WI38 (cell line): ENCODE data around the gene SEM1.

Experiments used
- H3K4me3 ChIP-seq: 2 replicates; pipeline ENCODE4 v1.5.1; 2011; ENCODE audit warnings: low read depth, mild to moderate bottlenecking, control low read depth, low read length
- CTCF ChIP-seq: IDR thresholded peaks from 2 replicates; pipeline ENCODE4 v1.5.1; 2012; ENCODE audit warnings: low read depth, mild to moderate bottlenecking, control low read depth, low read length

SEM1 gene

GRCh38 chr7:96718107-96719003 lies 8.7 kb upstream of the SEM1 start:
- no peak for TF ChIP-seq CTCF
- no peak overlapping the region for H3K4me3 ChIP-seq

GRCh38 chr7:96713037-96713436 lies 3.4 kb upstream of the SEM1 start:
- H3K4me3 ChIP-seq: no peak overlapping the region
- TF ChIP-seq CTCF: no peak

DNA sequence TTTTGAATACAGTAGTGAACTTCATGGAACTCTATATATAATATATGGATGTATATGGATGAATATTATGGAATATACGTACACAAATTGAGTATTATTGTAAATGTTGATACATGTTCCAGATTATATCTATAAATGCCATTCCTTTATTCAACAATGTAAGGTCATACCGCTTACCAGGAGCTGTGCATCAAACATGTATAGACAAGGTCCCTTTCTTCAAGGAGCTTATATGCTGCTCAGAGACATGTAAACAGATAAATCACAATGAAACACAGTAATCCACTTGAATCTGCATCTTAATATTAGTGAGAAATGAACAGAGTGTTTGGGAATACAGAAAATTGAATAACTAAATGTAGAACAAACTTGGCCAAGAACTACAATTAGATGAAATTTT lies 898 bp upstream of the SEM1 start:
- no peak for TF ChIP-seq CTCF
- no peak overlapping the region for H3K4me3 ChIP-seq

DNA sequence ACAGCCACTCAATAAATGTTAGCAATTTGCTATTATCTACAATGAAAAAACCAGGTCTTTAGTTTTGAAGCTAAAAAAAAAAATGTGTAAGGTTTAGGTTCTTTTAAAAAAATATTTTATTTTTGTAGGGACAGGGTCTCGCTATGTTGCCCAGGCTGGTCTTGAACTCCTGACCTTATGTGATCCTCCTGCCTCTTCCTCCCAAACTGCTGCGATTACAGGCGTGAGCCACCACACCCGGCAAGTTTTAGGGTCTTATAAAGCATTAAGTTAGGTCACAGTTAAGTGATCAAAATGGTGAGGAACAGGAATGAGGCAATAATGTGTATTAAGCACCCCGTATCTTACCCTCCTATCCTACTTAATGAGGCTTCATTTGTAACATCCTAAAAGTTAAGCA lies 774 bp downstream of the SEM1 start:
- H3K4me3 ChIP-seq: peak overlapping the region; percentile 66
- TF ChIP-seq CTCF: no peak

- no peak for TF ChIP-seq CTCF
- H3K4me3 ChIP-seq: peak overlapping the region; percentile 66
These were observed 1.5 kb downstream of the SEM1 start for GRCh38 chr7:96707901-96708774.

- H3K4me3 ChIP-seq: no peak overlapping the region
- TF ChIP-seq CTCF: no peak
These were observed 8.4 kb downstream of the SEM1 start for GRCh38 chr7:96701258-96701657.

- H3K4me3 ChIP-seq: no peak overlapping the region
- no peak for TF ChIP-seq CTCF
These were observed 9.1 kb downstream of the SEM1 start for GRCh38 chr7:96700516-96700915.
